HG02870 (cell line): ENCODE results near the gene KCNQ4.
A peak's percentile ranks its signal among the peaks of the same experiment; 100 is the strongest.

Experiments used
- ATAC-seq: cut with Tn5 transposase; IDR thresholded peaks from one replicate; pipeline ENCODE4 v1.9.1; 2021; ENCODE audit warnings: mild to moderate bottlenecking, moderate library complexity; ENCODE audit not compliant: unreplicated experiment

KCNQ4 gene

DNA sequence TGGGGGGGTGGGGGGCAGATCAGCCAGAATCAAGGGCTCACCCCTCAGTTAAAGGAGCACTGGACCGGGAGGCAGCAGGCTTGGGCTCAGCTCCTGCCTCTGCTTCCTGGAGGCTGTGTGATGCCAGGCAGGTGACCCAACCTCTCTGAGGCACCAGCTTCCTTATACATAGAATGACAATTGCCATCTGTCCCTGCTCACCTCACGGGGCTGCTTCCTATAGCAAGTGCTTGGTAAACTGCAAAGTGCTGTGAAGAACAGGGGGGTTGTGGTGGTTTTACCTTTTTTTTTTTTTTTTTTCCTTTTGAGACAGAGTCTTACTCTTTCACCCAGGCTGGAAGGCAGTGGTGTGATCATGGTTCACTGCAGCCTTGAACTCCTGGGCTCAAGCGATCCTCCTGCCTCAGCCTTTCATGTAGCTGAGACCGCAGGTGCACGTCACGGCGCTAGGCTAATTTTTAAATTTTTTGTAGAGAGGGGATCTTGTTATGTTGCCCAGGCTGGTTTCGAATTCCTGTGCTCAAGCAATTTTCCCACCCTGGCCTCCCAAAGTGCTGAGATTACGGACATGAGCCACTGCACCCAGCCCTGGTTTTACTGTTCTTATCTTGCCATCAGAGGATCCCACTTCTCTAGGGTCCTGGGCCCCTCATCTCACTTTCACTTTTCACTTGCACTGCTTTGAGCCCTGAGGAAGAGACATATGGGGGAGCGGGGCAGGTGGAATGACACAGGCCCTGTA is 11.6 kb downstream of the KCNQ4 start:
- ATAC-seq: no peak

GRCh38 chr1:40795811-40796586 is 12.4 kb downstream of the KCNQ4 start:
- ATAC-seq: no peak

GRCh38 chr1:40796939-40797667 is 13.5 kb downstream of the KCNQ4 start:
- no peak for ATAC-seq

- no peak for ATAC-seq
These were observed 14.1 kb downstream of the KCNQ4 start for GRCh38 chr1:40797668-40798010.

DNA sequence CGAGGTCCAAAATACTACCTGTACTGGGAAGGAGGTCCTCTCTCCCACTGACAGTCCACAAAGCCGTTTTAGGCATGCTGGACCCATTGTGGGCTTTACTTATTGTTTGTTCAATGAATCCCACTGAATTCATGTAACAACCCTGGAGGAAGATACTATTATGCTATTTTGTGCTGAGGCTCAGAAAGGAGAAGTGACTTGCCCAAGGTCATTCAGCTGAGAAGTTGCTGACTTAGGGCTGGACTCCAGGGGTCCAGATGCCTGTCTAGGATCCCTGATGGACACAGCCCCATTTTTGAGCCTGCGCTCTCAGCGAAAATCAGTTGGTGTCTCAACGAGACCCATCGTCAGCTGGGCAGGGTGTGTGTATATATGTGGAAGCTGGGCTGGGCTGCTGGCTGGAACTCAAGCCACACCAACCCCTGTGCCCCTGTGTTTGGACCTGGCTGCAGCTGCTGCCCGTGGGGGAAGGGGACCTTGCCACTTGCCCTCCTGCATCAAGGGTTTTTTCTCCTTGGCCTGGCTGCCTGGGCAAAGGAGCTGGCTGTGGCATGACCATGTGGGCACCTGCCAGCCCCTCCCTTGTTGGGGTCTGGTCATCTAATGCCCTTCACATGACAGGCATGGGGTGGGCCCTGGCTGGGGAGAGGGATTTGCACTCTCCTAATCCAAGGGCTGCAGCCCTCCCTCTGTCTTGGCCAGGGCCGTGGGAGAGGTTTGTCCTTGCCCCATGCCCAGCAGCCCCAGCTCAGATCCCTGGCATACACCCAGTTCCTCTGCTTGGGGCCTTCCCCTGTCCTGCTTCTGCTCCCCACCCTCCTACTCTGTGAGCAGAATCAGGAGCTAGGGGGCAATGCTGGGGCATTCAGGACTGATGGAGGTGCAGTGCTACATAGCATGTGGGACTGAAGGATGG is 15.0 kb downstream of the KCNQ4 start:
- ATAC-seq: no peak

DNA sequence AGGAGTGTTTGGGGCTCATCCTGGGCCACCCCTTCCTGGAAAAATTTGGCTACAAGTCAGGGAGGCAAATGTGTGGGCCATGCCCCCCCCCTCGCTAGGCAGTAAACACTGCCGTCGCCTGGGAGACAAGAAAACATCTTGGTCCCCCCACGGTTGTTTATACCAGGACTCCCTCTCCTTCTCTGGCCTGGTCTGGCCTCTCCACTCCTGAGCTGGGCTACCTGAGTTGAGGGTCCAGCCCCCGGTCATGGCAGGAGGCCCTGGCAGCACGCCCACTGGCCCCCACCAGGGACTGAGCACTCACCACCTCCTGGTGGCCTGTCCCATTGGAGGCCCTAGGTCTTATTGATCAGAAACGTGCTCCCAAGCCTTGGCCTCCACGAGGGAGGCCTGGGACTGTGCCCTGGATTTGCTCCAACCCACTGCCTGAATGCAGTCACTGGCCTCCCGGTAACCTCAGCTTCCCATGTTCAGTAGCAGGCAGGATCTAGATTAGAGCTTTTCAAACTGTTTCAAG is 15.8 kb downstream of the KCNQ4 start:
- no peak for ATAC-seq

DNA sequence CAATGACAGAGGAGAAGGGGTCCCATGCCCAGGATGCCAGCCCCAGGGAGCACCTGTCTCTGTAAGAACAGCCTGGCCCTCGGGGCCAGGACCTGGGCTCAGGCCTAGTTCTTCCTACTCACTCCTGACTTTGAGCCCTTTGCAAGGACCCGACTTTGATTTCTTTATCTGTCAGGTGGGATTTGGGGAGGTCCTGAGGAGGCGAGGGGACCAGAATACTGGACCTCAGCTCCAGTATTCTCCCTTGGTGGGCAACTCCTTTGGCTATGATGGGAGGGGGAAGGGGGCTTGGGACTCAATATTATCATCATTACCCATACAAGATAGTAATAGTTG is 18.1 kb downstream of the KCNQ4 start:
- ATAC-seq: no peak

DNA sequence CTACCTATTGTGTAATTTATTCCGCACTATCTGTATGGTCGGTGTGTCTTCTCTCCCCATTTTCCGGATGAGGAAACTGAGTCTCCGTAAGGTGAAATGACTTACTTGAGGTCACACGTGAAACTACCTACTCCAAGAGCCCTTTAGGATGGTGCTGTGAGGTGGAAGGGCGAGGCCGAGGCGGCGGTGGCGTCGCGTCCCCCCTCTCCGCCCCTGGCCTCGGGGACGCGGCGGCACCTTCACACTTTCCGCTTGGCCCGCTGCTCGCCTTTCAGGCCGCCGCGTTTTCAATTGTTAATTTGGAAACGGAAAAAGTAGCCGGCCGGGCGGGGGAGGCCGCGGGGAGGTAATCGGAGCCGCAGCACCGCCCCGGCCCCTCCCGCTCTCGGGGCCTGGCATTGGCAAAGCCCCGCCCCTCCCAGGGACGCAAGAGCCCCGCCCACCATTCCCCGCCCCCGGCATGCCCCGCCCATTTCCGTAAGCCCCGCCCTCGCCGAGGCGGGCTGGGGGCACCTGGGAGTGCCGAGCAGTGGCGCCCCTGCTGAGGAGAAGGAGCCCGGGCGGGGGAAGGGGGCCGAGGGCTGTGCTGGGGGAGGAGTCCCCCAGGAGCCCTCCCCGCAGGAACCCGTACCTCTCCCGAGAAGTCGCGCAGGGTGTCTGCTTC is 18.6 kb downstream of the KCNQ4 start:
- peak; percentile 56 for ATAC-seq

GRCh38 chr1:40802742-40803113 is 19.1 kb downstream of the KCNQ4 start:
- ATAC-seq: no peak

GRCh38 chr1:40803447-40803846 is 19.9 kb downstream of the KCNQ4 start:
- ATAC-seq: no peak

GRCh38 chr1:40803902-40804301 is 20.3 kb downstream of the KCNQ4 start:
- ATAC-seq: no peak

GRCh38 chr1:40806240-40806639 is 22.7 kb downstream of the KCNQ4 start:
- ATAC-seq: no peak

- ATAC-seq: no peak
These were observed 23.4 kb downstream of the KCNQ4 start for GRCh38 chr1:40806731-40807695.

GRCh38 chr1:40808002-40808401 is 24.4 kb downstream of the KCNQ4 start:
- no peak for ATAC-seq

GRCh38 chr1:40808444-40808843 is 24.9 kb downstream of the KCNQ4 start:
- no peak for ATAC-seq

- ATAC-seq: no peak
These were observed 25.3 kb downstream of the KCNQ4 start for GRCh38 chr1:40808909-40809308.

GRCh38 chr1:40810927-40811326 is 27.3 kb downstream of the KCNQ4 start:
- no peak for ATAC-seq

- no peak for ATAC-seq
These were observed 31.8 kb downstream of the KCNQ4 start for GRCh38 chr1:40815420-40815819.

GRCh38 chr1:40817791-40818263 is 34.2 kb downstream of the KCNQ4 start:
- ATAC-seq: no peak
